IMR-90 (cell line): ENCODE measurements around the gene KLHDC2. TPM values are rescaled to one million over a fixed set of nuclear protein-coding genes. Genes with fewer than 3 reads are reported as not detected.

ENCODE experiments used
- ATAC-seq: fragments of 200-7000 bp; cut with Tn5 transposase; 2 replicates; pipeline ENCODE4 v1.9.1; 2020; ENCODE audit warnings: low read depth, mild to moderate bottlenecking, moderate library complexity
- BruUV-seq: library from RNA; stranded (reverse); fragments of 400-500 nt; replicated peaks from 2 replicates; lab custom pipeline; 2021; lab: Mats Ljungman, UMichigan
- CTCF ChIA-PET: fragments of 300-600 bp; formaldehyde crosslinking; extraction: SDS; loops from one replicate; lab custom pipeline; 2021; ENCODE audit warnings: antibody characterized with exemption; lab: Yijun Ruan, JAX
- POLR2A ChIA-PET: fragments of 300-600 bp; sonication (Branson Sonifier 250); formaldehyde crosslinking; loops from one replicate; lab custom pipeline; 2022; ENCODE audit warnings: antibody characterized with exemption; ENCODE audit not compliant: unreplicated experiment; lab: Charles Lee
- DNase-seq: peaks from one replicate; pipeline ENCODE4 v3.0.0; 2013
- H2AFZ ChIP-seq: replicated peaks from 2 replicates; pipeline ENCODE3; 2013; ENCODE audit warnings: low read length, mild to moderate bottlenecking; ENCODE audit not compliant: poor library complexity
- H2AK5ac ChIP-seq: 2 replicates; pipeline ENCODE4 v1.6.1; 2013; ENCODE audit warnings: low read depth, low read length, inconsistent platforms
- H2AK9ac ChIP-seq: replicated peaks from 2 replicates; pipeline ENCODE3; 2013; ENCODE audit warnings: mild to moderate bottlenecking, low read depth, low read length, moderate library complexity; ENCODE audit not compliant: poor library complexity
- H2BK120ac ChIP-seq: 2 replicates; pipeline ENCODE4 v1.6.1; 2013; ENCODE audit warnings: low read depth, low read length, inconsistent platforms
- H2BK15ac ChIP-seq: 3 replicates; pipeline ENCODE4 v1.6.1; 2013; ENCODE audit warnings: low read depth, low read length, inconsistent platforms
- H2BK20ac ChIP-seq: 2 replicates; pipeline ENCODE4 v1.6.1; 2013; ENCODE audit warnings: low read depth, mild to moderate bottlenecking, inconsistent platforms, low read length, moderate library complexity
- H2BK5ac ChIP-seq: 2 replicates; pipeline ENCODE4 v1.6.1; 2013; ENCODE audit warnings: mild to moderate bottlenecking, low read depth, low read length, inconsistent platforms; ENCODE audit not compliant: poor library complexity, severe bottlenecking
- H3K14ac ChIP-seq: replicated peaks from 2 replicates; pipeline ENCODE4 v1.6.1; 2013; ENCODE audit warnings: low read depth, low read length, inconsistent platforms
- H3K18ac ChIP-seq: 2 replicates; pipeline ENCODE4 v1.6.1; 2013; ENCODE audit warnings: low read depth, low read length, control low read depth
- H3K23ac ChIP-seq: 2 replicates; pipeline ENCODE4 v1.6.1; 2013; ENCODE audit warnings: low read depth, low read length, inconsistent platforms
- H3K27ac ChIP-seq: 2 replicates; pipeline ENCODE4 v1.5.1; 2013; ENCODE audit warnings: mild to moderate bottlenecking, control low read depth, low read length; ENCODE audit not compliant: insufficient read depth
- H3K27me3 ChIP-seq: 2 replicates; pipeline ENCODE4 v1.6.1; 2013; ENCODE audit warnings: low read length; ENCODE audit not compliant: control insufficient read depth, insufficient read depth
- H3K36me3 ChIP-seq: 2 replicates; pipeline ENCODE4 v1.6.1; 2013; ENCODE audit warnings: low read length, mixed read lengths; ENCODE audit not compliant: control insufficient read depth, insufficient read depth
- H3K4ac ChIP-seq: 2 replicates; pipeline ENCODE4 v1.6.1; 2013; ENCODE audit warnings: low read depth, low read length, inconsistent platforms
- H3K4me1 ChIP-seq: 2 replicates; pipeline ENCODE4 v1.6.1; 2013; ENCODE audit warnings: low read length, mixed read lengths; ENCODE audit not compliant: control insufficient read depth, insufficient read depth
- H3K4me2 ChIP-seq: 2 replicates; pipeline ENCODE4 v1.6.1; 2013; ENCODE audit warnings: low read depth, mild to moderate bottlenecking, control low read depth, low read length, moderate library complexity
- H3K4me3 ChIP-seq: 2 replicates; pipeline ENCODE4 v1.5.1; 2013; ENCODE audit warnings: low read depth, mild to moderate bottlenecking, control low read depth, low read length, moderate library complexity; ENCODE audit not compliant: insufficient read depth
- H3K56ac ChIP-seq: 2 replicates; pipeline ENCODE4 v1.6.1; 2013; ENCODE audit warnings: low read length, inconsistent platforms; ENCODE audit not compliant: insufficient read depth; ENCODE audit errors: extremely low read depth
- H3K79me1 ChIP-seq, 2 experiments: 2 replicates each; pipeline ENCODE4 v1.6.1; 2013; ENCODE audit warnings: low read length in 2 of 2, inconsistent platforms in 1 of 2, low read depth in 1 of 2
- H3K9ac ChIP-seq: 2 replicates; pipeline ENCODE4 v1.6.1; 2013; ENCODE audit warnings: low read depth, low read length, control low read depth
- H3K9me1 ChIP-seq: 2 replicates; pipeline ENCODE4 v1.6.1; 2013; ENCODE audit warnings: low read length, inconsistent platforms; ENCODE audit not compliant: insufficient read depth
- H3K9me3 ChIP-seq: 2 replicates; pipeline ENCODE4 v1.6.1; 2013; ENCODE audit warnings: low read length; ENCODE audit not compliant: control insufficient read depth, insufficient read depth
- H4K20me1 ChIP-seq: 2 replicates; pipeline ENCODE4 v1.6.1; 2013; ENCODE audit warnings: low read length, inconsistent platforms; ENCODE audit not compliant: insufficient read depth
- H4K5ac ChIP-seq: 2 replicates; pipeline ENCODE4 v1.6.1; 2013; ENCODE audit warnings: mild to moderate bottlenecking, low read depth, low read length, control low read depth
- H4K8ac ChIP-seq, 2 experiments: 2 replicates each; pipeline ENCODE4 v1.6.1; 2013; ENCODE audit warnings: low read depth in 2 of 2, low read length in 2 of 2, control low read depth in 1 of 2, inconsistent platforms in 1 of 2
- H4K91ac ChIP-seq: 2 replicates; pipeline ENCODE4 v1.6.1; 2013; ENCODE audit warnings: low read depth, low read length, inconsistent platforms; ENCODE audit not compliant: insufficient read depth
- BHLHE40 ChIP-seq: fragments of 150-350 bp; IDR thresholded peaks from 2 replicates; pipeline ENCODE4 v1.6.1; 2016; ENCODE audit warnings: mild to moderate bottlenecking, low read depth, low read length
- CEBPB ChIP-seq: IDR thresholded peaks from 2 replicates; pipeline ENCODE4 v1.6.1; 2012; ENCODE audit warnings: low read depth, low read length, improper control_type of control experiment
- CHD1 ChIP-seq: IDR thresholded peaks from 2 replicates; pipeline ENCODE4 v1.6.1; 2012; ENCODE audit warnings: low read depth, low read length, improper control_type of control experiment
- CTCF ChIP-seq: conservative IDR thresholded peaks from 2 replicates; pipeline ENCODE4 v1.5.1; 2012; ENCODE audit warnings: mild to moderate bottlenecking, low read depth, low read length, improper control_type of control experiment
- ELK1 ChIP-seq: fragments of 150-350 bp; IDR thresholded peaks from 2 replicates; pipeline ENCODE4 v1.6.1; 2016; ENCODE audit warnings: low read depth, mild to moderate bottlenecking, low read length, moderate library complexity, borderline replicate concordance
- FOS ChIP-seq: fragments of 150-350 bp; IDR thresholded peaks from 2 replicates; pipeline ENCODE4 v1.6.1; 2016; ENCODE audit warnings: low read depth, low read length
- MAZ ChIP-seq: IDR thresholded peaks from 2 replicates; pipeline ENCODE4 v1.6.1; 2012; ENCODE audit warnings: low read depth, mild to moderate bottlenecking, low read length, improper control_type of control experiment, moderate library complexity, borderline replicate concordance
- MXI1 ChIP-seq: IDR thresholded peaks from 2 replicates; pipeline ENCODE4 v1.6.1; 2012; ENCODE audit warnings: low read depth, mild to moderate bottlenecking, low read length, moderate library complexity, borderline replicate concordance
- NFE2L2 ChIP-seq: fragments of 150-350 bp; IDR thresholded peaks from 2 replicates; pipeline ENCODE4 v1.6.1; 2016; ENCODE audit warnings: low read depth, mild to moderate bottlenecking, low read length
- POLR2A ChIP-seq: IDR thresholded peaks from 2 replicates; pipeline ENCODE4 v1.6.1; 2012; ENCODE audit warnings: mild to moderate bottlenecking, low read depth, low read length
- RAD21 ChIP-seq: IDR thresholded peaks from 2 replicates; pipeline ENCODE4 v1.6.1; 2012; ENCODE audit warnings: low read length, improper control_type of control experiment
- RCOR1 ChIP-seq: IDR thresholded peaks from 2 replicates; pipeline ENCODE4 v1.6.1; 2012; ENCODE audit warnings: mild to moderate bottlenecking, low read length, improper control_type of control experiment; ENCODE audit not compliant: insufficient replicate concordance
- RFX5 ChIP-seq: IDR thresholded peaks from 2 replicates; pipeline ENCODE4 v1.8.0; 2012; ENCODE audit warnings: low read depth, mild to moderate bottlenecking, low read length, moderate library complexity
- SMC3 ChIP-seq: fragments of 150-350 bp; IDR thresholded peaks from 2 replicates; pipeline ENCODE4 v1.6.1; 2016; ENCODE audit warnings: low read depth, mild to moderate bottlenecking, antibody characterized with exemption, low read length, moderate library complexity
- USF2 ChIP-seq: fragments of 150-350 bp; IDR thresholded peaks from 2 replicates; pipeline ENCODE4 v1.6.1; 2017; ENCODE audit warnings: mild to moderate bottlenecking, antibody characterized with exemption, low read length, low read depth
- WGBS, 2 experiments: methylation state at CpG; one replicate each; pipeline versions ENCODE4 v1.1.5 to v1.1.7; 2013; ENCODE audit warnings: missing lambda C conversion rate in 2 of 2; ENCODE audit not compliant: insufficient read length in 1 of 2; ENCODE audit errors: extremely low coverage in 2 of 2; 5-methylcytosine and 5-hydroxymethylcytosine counted together
- dilution Hi-C: fragments of 300-500 bp; cut with HindIII; formaldehyde crosslinking; loops from one replicate; pipeline ENCODE4 v1.14.3; 2018; ENCODE audit warnings: low sequenced_read_pairs; ENCODE audit not compliant: unreplicated experiment
- in situ Hi-C: fragments of 300-500 bp; cut with MboI; formaldehyde crosslinking; loops from 3 replicates; pipeline ENCODE4 v1.14.3; 2019; ENCODE audit warnings: low sequenced_read_pairs, inconsistent platforms, mixed read lengths
- intact Hi-C: fragments of 100-400 bp; cut with micrococcal nuclease; formaldehyde crosslinking; loops from 2 replicates; pipeline ENCODE4 v1.10.0; 2022
- polyA plus RNA-seq, 3 experiments: library from polyadenylated mRNA; depleted of rRNA; stranded (reverse); fragments of >200 nt; gene quantifications; 2 replicates each; pipeline ENCODE4 v1.2.3, GENCODE V29; 2012; ENCODE audit warnings: low replicate concordance in 1 of 3
- total RNA-seq: library from RNA; depleted of rRNA; stranded (reverse); fragments of >200 nt; gene quantifications from 2 replicates; pipeline ENCODE4 v1.2.3, GENCODE V29; 2012

The KLHDC2 gene
- total and polyA plus RNA-seq, 2 of the 4 experiments (the other 2 are of a cell fraction) = 29.2 to 41.8 TPM

- no peak overlapping the region for H3K4me3 ChIP-seq
- no peak overlapping the region for H3K23ac ChIP-seq
- H3K9ac ChIP-seq = no peak overlapping the region
- no peak overlapping the region for H3K56ac ChIP-seq
- no peak overlapping the region for H3K14ac ChIP-seq
- CTCF ChIA-PET = interaction anchor here (1.1 kb wide), 1 partner anchor 23 kb away, joined by 5 read pairs; no protein-coding TSS in a partner anchor
- H3K36me3 ChIP-seq = peaks cover 54% of the 10 kb centered on the region
- no peak overlapping the region for H4K91ac ChIP-seq
- in situ Hi-C loops = no loop called here
- no peak overlapping the region for H2AK9ac ChIP-seq
- H3K4me2 ChIP-seq = no peak overlapping the region
- no peak overlapping the region for H4K5ac ChIP-seq
- POLR2A ChIA-PET = no interaction called here
- peaks cover 0 to 11% of the 10 kb centered on the region in 2 experiments; a peak in 2 of 4 replicates for H3K79me1 ChIP-seq
- no peak overlapping the region for H3K18ac ChIP-seq
- H2AFZ ChIP-seq = no peak overlapping the region
- intact Hi-C loops = no loop called here
- no peak for TF ChIP-seq CEBPB
- no peak for TF ChIP-seq CHD1
- TF ChIP-seq MAZ = no peak
- no peak for TF ChIP-seq CTCF
- TF ChIP-seq MXI1 = no peak
- TF ChIP-seq POLR2A = no peak
- TF ChIP-seq SMC3 = no peak
- TF ChIP-seq BHLHE40 = no peak
- TF ChIP-seq FOS = no peak
- no peak for TF ChIP-seq RAD21
- TF ChIP-seq ELK1 = no peak
- no peak for TF ChIP-seq NFE2L2
- no peak for TF ChIP-seq RFX5
- no peak for TF ChIP-seq USF2
- no peak for TF ChIP-seq RCOR1
- no peaks in the 10 kb centered on the region for H3K4me1 ChIP-seq
- dilution Hi-C loops = no loop called here
- H3K9me3 ChIP-seq = no peaks in the 10 kb centered on the region
- H4K8ac ChIP-seq = no peak overlapping the region
- no peak overlapping the region for H2BK20ac ChIP-seq
- no peaks in the 10 kb centered on the region for H3K27me3 ChIP-seq
- no peak overlapping the region for H3K27ac ChIP-seq
- no peak overlapping the region for H3K4ac ChIP-seq
- no peak for DNase-seq
- H2BK5ac ChIP-seq = no peak overlapping the region
- no CpG with 5 or more reads among the region's 2 CpGs for WGBS, 2 experiments
- no peak overlapping the region for H2BK15ac ChIP-seq
- H2BK120ac ChIP-seq = no peak overlapping the region
- no peaks in the 10 kb centered on the region for H3K9me1 ChIP-seq
- ATAC-seq = no peak
- BruUV-seq = no TSS peak
- H2AK5ac ChIP-seq = no peak overlapping the region
- no peaks in the 10 kb centered on the region for H4K20me1 ChIP-seq
Measured at GRCh38 chr14:49828640-49829039, 60.7 kb downstream of the KLHDC2 start.
